ENCODE data around the gene SLC49A4.

Gene SLC49A4

GRCh38 chr3:122787872-122788271 lies 7.0 kb upstream of the SLC49A4 start:
- no peak for DNase-seq

GRCh38 chr3:122789585-122790273 lies 5.1 kb upstream of the SLC49A4 start:
- DNase-seq, result no peak

- DNase-seq, result no peak
Measured at GRCh38 chr3:122793568-122794416, 1.1 kb upstream of the SLC49A4 start, which contains the start of gene HSPBAP1. Gene HSPBAP1 (minus strand): TSS chr3:122793831. CDS start chr3:122793680, 151 bp downstream.

GRCh38 chr3:122794483-122794778 lies 438 bp upstream of the SLC49A4 start:
- no peak for DNase-seq

- no peak for DNase-seq
Measured at GRCh38 chr3:122795674-122796195, 866 bp downstream of the SLC49A4 start.

GRCh38 chr3:122797291-122797690 lies 2.4 kb downstream of the SLC49A4 start:
- no peak for DNase-seq

- DNase-seq, result no peak
Measured at GRCh38 chr3:122799322-122799721, 4.5 kb downstream of the SLC49A4 start.

GRCh38 chr3:122800031-122800430 lies 5.2 kb downstream of the SLC49A4 start:
- no peak for DNase-seq

- no peak for DNase-seq
Measured at GRCh38 chr3:122800706-122801237, 5.9 kb downstream of the SLC49A4 start.

GRCh38 chr3:122802323-122802722 lies 7.5 kb downstream of the SLC49A4 start:
- no peak for DNase-seq

- DNase-seq, result no peak
Measured at GRCh38 chr3:122803977-122804376, 9.1 kb downstream of the SLC49A4 start.

GRCh38 chr3:122810734-122811133 lies 15.9 kb downstream of the SLC49A4 start:
- DNase-seq, result no peak

GRCh38 chr3:122816587-122816986 lies 21.7 kb downstream of the SLC49A4 start:
- no peak for DNase-seq

- no peak for DNase-seq
Measured at GRCh38 chr3:122824465-122825381, 29.9 kb downstream of the SLC49A4 start.

GRCh38 chr3:122825460-122825859 lies 30.6 kb downstream of the SLC49A4 start:
- DNase-seq, result no peak

- no peak for DNase-seq
Measured at GRCh38 chr3:122826278-122826677, 31.4 kb downstream of the SLC49A4 start.

GRCh38 chr3:122828281-122828680 lies 33.4 kb downstream of the SLC49A4 start:
- no peak for DNase-seq

- DNase-seq, result no peak
Measured at GRCh38 chr3:122835590-122835989, 40.7 kb downstream of the SLC49A4 start.

- DNase-seq, result no peak
Measured at GRCh38 chr3:122843604-122844003, 48.7 kb downstream of the SLC49A4 start.

- DNase-seq, result no peak
Measured at GRCh38 chr3:122857019-122857418, 62.1 kb downstream of the SLC49A4 start.

- peak; percentile 24 for DNase-seq
Measured at GRCh38 chr3:122858373-122858772, 63.5 kb downstream of the SLC49A4 start.

GRCh38 chr3:122859021-122859805 lies 64.3 kb downstream of the SLC49A4 start:
- DNase-seq, result no peak

Measured in NCI-H1694 treated with DMSO at 0.1 percent for 48 hours (cell line).